ENCODE data around the gene PTTG1IP.

DNA sequence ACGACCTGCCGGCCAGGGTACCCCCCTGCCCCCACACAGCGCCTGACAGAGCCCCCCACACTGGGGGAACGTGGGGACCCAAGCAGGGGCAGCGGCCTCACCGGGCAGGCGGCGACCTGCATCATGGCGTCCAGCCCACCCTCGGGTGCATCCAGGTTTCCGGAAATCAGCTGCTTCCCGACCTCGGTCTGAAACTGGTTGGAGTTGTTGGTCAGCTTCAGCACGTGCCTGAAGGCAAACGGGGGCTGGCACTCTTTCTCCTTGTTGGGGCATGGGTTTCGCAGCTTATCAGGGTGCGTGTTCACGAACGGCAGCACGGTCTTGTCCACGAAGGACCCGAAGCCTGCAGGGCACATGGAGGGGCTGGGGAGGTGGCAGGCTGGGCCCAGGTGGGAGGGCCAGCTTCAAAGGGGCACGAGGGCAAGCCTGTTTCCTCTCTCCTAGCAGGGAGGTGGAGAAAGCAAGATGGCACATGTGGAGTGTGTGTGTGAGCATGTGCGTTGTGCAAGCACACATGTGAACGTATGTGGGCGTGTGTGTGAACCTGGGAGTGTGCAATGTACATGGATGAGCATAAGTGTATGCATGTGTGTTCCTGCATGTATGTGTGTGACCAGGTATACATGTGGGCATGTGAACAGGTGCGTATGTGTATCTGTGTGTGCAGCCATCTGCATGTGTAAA lies 28.0 kb upstream of the PTTG1IP start:
- TF ChIP-seq, protein P1, sequence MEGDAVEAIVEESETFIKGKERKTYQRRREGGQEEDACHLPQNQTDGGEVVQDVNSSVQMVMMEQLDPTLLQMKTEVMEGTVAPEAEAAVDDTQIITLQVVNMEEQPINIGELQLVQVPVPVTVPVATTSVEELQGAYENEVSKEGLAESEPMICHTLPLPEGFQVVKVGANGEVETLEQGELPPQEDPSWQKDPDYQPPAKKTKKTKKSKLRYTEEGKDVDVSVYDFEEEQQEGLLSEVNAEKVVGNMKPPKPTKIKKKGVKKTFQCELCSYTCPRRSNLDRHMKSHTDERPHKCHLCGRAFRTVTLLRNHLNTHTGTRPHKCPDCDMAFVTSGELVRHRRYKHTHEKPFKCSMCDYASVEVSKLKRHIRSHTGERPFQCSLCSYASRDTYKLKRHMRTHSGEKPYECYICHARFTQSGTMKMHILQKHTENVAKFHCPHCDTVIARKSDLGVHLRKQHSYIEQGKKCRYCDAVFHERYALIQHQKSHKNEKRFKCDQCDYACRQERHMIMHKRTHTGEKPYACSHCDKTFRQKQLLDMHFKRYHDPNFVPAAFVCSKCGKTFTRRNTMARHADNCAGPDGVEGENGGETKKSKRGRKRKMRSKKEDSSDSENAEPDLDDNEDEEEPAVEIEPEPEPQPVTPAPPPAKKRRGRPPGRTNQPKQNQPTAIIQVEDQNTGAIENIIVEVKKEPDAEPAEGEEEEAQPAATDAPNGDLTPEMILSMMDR (IDR thresholded peaks at IDR 0.05): no peak
- no peak for TF ChIP-seq POLR2A (IDR thresholded peaks at IDR 0.05)
